Neural progenitor cell (in vitro differentiated cells): ENCODE measurements around the gene MANSC4.

Source experiments
- EZH2 ChIP-seq: fragments of 200-600 bp; sonication (generic); IDR thresholded peaks from 2 replicates; pipeline ENCODE4 v1.6.1; 2017; ENCODE audit warnings: antibody characterized with exemption, mild to moderate bottlenecking, moderate library complexity
- EZH2phosphoT487 ChIP-seq: fragments of 200-600 bp; sonication (generic); IDR thresholded peaks from 2 replicates; pipeline ENCODE4 v1.6.1; 2017; ENCODE audit warnings: antibody characterized with exemption

- TF ChIP-seq EZH2phosphoT487 (no peak), EZH2 (no peak)
Measured at GRCh38 chr12:27821259-27821973, 41.4 kb upstream of the MANSC4 start.
